GM10847 (cell line): ENCODE results near the gene GRK5.

Experiments used
- POLR2A ChIP-seq: IDR thresholded peaks from 2 replicates; pipeline ENCODE4 v1.6.1; 2011; ENCODE audit not compliant: insufficient read length; ENCODE audit errors: extremely low read depth

GRK5 gene

DNA sequence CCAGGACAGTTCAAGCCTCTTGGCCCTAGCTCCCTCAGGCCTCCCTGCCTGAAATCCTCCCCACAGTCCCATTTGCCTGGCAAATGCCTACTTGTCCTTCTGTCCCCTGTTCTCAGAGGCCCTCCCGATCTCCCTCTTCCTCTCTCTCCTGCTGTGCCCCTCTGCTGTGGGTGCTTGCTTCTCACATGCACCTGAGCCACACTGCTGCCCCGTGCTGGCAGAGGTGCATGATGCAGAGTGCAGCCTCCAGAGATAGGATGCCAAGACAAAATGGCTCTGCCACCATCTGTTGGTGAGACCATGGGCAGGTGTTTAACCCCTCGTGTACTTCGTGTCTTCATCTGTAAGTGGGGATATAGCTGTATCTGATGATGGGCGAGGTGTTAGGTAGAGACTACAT, 176.8 kb downstream of the GRK5 start:
- TF ChIP-seq POLR2A, result no peak

DNA sequence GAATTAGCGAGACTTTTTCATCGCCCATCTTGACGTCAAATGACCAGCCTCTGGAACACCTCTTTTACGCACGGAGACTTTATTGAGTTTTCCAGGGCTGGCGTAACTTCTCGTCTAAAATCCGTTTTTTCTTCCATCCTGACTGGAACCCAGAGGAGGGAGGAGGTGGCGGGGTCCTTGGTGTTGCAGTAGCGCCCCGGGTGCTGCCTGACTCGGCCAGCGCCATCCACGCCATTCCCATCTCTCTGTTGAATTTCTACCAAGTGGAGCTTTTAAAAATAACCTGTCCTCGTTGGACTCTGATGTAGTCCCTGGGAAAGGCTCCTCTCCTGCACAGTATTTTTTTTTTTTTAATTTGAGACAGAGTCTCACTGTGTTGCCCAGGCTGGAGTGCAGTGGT, 179.3 kb downstream of the GRK5 start:
- TF ChIP-seq POLR2A, result no peak

DNA sequence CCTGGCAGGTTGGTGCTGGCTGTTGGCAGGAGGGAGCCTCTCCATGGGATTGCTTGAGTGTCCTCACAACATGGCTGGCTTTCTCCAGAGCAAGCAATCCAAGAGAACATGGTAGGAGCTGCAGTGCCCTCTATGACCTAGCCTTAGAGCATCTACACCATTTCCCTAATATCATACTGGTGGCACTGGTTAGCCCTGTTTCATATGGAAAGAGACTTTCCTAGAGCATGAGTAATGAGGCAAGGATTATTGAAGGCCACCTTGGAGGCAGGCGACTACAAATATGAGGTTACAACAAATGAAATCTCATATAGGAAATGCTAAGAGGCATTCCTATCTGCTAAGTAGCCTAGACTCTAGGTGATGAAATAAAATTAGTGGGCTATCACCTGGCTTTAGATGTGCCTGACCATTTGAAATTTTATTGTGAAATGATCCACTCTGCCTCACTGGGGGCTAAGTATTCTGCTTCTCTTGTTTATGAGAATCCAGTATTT, 181.5 kb downstream of the GRK5 start:
- TF ChIP-seq POLR2A, result no peak

DNA sequence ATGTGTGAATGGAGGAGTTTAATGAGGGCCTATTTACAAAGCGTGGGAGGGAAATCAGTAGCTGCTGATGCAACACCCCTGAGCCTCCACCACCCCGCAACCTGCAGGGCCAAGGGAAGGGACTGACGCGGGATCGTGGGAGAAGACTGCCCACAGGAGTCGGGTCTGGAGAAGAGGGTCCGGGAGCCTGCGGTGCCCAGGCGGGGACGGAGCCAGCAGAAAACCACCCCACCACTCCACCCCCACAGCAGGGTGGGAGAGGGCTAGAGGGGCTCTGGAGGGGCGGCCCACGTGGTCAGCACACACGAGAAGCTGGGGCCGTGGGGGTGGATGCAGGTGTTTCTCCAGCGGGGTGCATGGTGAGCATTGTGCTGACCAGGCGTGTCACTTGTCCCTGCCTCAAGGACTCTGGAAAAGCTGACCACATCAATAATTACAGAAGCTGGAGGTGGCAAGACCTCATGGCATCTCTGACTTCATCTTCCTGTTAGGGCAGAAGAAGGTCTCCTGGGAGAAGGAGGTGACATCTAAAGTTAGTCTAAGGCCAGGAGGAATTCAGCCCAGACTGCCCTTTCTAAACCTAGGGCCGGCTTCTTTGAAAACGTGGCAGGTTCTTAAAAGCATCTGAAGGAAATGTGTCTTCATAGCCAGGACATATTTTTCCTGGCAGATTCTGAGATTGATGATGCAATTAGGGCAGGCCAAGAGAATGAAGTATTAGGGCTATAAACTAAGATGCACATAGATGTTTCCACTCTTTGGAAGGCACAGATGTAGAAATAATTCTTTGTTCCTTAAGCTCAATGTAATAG, 184.3 kb downstream of the GRK5 start:
- TF ChIP-seq POLR2A, result no peak

DNA sequence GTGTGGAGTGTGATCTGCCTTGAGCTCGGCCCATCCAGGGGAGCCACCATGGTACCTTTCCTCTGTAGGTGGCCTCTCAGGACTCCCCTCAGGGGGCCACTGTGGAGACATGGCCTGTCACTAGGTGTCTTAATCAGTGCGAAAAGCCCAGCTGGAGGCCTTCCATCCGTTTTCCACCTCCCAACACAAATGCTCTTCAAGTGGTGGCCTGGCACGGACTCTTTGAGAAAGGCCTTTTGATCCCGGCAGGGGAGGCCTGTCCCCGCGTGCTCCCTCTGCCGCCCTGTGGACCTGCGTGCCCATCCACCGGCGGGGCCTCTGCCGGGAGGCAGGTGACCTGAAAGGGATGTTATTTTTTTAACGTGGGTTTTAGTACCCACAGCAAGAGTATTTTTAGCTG, 185.6 kb downstream of the GRK5 start:
- no peak for TF ChIP-seq POLR2A

DNA sequence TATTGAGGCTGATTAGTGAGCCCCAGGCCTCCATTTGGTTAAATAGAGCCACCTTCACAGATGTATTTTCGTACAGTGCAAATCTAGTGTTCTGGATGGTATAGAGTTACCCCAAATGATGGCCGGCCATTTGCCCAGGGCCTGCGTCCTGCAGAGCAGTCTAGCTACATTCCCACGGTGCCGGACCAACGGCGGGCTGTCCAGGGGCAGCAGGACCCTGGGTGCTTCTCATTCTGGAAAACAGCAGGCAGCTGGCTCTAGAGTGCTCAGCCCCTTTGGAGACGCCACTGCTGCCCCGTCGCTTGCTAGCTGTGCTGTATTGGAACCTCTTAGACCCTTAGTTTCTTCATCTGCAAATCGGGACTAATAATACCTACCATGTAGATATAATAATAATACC, 186.1 kb downstream of the GRK5 start:
- TF ChIP-seq POLR2A, result no peak

DNA sequence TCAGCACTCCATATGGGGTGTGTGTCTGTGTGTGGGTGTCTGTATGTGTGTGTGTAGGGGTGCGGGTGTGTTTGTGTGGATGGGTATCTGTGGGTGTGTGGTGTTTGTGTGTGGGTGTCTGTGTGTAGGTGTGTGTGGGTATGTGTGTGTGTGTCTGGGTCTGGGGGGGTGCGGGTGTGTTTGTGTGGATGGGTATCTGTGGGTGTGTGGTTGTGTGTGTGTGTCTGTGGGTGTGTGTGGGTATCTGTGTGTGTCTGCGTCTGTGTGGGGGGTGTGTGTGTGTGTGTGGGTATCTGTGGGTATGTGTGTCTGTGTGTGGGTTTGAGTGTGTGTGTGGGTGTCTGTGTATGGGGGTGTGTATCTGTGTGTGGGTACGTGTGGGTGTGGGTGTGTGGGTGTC, 186.5 kb downstream of the GRK5 start:
- no peak for TF ChIP-seq POLR2A

DNA sequence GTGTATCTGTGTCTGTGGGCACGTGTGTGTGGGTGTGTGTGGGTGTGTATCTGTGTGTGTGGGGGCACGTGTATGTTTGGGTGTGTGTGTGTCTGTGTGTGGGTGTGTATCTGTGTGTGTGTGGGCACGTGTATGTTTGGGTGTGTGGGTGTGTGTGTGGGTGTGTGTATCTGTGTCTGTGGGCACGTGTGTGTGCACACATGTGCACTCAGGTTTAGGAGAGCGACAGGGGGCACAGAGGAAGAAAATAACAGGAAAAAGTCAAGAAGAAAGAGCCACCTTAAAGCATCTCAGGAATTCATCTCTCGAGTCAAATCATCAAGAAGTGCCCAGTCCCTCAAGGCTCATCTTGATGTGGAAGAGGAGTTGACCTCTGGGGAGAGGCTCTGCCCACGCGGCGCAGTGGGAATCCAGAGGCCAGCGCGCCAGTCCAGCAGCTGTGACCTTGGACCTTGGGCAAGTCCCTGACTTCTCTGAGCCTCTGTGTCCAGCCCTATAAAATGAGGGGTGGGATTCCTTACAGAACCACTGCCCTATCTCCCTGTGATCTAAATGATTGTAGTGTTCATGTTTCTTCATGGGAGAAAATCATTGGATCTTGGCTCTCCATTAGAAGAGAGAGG, 187.4 kb downstream of the GRK5 start:
- no peak for TF ChIP-seq POLR2A

DNA sequence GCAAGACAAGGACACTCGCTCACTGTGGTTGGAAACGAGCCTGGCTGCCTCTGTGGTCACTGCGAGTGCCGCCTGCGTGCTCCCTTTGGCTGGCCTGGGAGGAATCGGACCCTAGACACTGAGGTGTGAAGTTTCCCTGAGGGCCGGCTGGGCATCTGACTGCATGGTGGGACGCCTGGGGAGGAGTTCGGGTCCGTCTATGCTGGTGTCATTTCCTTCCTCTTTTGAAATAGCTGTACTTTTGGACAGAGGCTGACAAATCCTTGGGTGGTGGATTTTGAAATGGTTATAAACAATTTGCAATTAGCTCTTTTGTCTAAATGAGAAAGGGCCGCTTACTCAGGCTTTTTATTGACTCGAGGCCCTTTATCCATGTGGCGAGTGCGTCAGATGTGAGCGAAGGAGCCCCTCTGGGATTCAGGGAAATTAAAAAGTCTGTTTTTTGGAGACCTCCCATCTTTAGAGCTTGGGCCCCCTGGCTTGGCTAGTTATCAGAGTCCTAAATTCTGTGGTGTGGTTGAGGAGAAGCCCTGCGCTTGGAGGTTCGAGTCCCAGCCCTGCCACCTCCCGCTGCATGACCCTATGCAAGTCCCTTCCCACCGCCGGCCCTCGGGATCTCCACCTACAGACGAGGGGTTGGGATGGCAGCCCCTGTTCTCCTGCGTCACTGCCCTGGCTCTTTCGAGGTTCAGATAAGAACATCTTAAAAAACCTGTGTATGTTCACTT, 188.1 kb downstream of the GRK5 start:
- TF ChIP-seq POLR2A, result no peak

DNA sequence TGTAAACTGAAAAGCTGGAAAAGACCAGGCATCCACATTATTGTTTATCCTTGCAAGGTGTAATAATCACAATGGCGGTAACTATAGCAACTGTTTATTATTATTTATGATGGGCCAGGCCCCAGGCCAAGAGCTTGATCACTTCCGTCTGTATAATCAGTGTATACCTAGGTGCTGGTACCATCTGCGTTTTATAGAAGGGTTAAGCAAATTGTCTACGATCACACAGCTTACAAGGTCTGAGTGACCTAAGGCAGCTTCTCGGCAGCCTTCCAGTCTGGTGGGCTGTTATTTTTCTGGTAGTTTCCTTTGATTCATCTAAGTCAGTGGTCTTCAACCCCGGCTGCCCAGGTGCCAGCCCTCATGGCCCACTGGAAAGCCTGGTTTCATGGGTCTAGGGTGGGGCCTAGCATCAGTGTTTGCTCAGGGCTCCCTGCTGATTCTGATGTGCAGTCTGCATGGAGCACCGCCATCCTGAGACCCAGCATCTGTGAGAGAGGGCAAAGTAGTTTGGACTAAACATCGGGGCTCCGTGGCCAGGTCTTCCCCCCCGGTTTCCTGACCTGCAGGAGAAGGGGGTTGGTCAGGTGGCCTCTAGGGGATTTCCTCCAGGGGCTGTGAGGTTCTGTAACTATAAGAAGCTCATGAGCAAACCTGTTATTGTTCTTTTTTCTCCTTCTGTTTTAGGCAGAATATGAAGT, 188.8 kb downstream of the GRK5 start:
- TF ChIP-seq POLR2A, result no peak

DNA sequence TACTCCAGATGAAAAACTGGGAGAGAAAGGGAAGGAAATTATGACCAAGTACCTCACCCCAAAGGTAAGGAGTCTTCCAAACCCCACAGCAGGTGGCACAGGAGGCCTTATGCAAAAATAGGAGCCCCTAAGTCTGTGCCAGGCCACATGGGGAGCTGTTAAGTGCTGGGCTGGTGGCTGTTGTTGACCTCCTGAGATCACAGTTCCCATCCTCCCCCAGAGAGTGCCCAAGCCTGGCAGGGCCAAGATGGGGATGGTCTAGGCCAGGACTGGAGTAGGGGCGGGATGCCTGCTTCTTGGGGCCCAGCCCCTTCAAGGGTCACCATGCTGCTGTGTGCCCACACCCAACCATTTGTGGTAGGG, 189.3 kb downstream of the GRK5 start:
- TF ChIP-seq POLR2A, result no peak

DNA sequence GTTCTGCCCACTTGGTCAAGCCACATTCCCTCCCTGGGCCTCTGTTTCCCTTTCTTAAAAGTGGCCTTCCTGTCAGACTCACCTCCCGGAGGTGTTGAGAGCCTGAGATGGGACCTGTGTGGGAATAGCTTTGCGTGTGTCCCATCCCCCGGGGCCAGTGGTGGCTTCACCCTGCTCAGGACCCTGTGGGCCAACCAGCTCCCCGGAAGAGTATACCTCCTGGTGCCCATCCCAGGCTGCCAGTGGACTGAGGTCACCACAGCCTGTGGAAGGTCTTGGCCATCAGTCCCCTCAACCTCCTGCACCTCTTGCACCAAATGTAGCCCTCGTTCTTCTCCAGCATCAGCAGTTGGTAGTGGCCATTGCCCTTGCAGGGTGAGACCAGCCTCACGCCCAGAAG, 190.0 kb downstream of the GRK5 start:
- no peak for TF ChIP-seq POLR2A

DNA sequence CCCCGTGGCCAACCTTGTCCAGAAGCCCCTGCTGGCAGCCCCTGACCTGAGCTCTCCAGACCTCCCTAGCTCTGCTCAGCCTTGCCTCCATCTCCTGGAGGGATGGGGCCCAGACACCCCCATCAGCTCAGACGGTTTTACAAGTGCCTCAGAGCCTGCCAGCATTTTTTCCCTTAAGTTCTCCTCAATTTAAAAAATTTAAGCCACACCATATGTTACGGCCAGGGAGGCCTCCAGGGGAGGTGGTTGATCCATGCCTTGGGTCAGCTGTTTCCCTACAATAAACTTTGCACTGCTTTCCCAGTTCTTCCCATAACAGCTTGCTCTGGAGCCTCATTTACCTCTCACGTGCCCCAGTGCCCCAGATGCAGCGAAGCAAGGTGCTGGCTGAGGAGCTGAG, 191.6 kb downstream of the GRK5 start:
- no peak for TF ChIP-seq POLR2A

DNA sequence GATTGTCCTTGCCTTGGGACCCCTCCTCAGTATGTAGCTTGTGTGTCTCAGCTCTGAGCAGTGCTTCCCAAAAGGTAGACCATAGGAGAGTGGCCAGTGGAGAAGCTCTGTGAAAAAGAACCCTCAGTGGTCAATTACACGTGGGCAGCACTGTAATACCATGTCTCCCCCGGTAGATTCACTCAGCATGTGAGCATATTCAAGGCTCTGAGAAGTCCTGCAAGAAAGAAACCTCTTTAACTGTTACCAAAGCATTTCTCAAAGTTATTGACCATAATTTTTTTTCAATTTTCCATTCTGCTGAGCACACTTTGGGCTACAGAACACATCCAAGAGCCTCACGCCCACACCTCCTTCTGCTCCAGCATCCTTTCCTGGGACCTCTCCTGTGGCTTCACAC, 192.1 kb downstream of the GRK5 start:
- TF ChIP-seq POLR2A, result no peak

DNA sequence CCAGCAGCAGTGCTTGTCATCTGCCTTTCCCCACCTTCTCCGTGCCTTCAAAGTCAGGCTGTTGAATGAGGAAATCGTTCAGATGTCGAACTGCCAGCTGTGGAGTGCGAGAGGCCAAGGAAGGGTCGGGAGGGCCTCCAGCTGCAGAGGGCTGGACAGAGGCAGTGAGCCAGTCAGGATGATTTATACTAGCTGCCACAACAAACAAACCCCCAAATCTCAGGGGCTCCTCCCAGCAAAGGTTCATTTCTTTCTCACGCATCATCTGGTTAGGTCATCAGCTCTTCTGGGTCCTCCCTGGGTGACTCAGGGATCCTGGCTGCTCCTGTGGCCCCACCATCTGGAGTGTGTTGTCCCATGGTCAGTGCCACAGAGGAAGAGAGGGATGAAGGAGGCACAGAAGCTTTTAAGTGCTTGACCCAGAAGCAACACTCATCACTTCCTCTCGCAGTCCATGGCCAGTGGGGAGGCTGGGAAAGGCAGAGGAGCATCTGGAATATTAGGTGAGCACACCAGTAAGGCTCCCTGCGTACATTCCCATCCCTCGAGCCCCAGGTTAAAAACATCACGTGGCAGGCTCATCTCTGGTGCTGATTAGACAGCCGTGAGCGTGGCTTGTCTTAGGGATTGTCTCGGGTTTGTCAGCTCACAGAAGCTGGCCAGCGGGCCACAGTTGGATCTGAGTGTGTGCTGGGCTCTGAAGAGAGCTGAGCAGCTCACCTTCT, 194.5 kb downstream of the GRK5 start:
- TF ChIP-seq POLR2A, result no peak
